HepG2 (cell line): ENCODE results near the gene C12orf43. TPM values are rescaled to one million over a fixed set of nuclear protein-coding genes. Genes with fewer than 3 reads are reported as not detected.

Source experiments
- BRF2 ChIP-seq: sonication (generic); formaldehyde crosslinking; IDR thresholded peaks from 2 replicates; pipeline ENCODE4 v1.8.1; 2022; ENCODE audit warnings: mild to moderate bottlenecking, missing genetic modification reagents
- CBX5 ChIP-seq: sonication (generic); formaldehyde crosslinking; IDR thresholded peaks from 2 replicates; pipeline ENCODE4 v1.4.0; 2020; ENCODE audit warnings: missing genetic modification reagents, borderline replicate concordance
- CHD4 ChIP-seq: fragments of 200-600 bp; sonication (generic); IDR thresholded peaks from 2 replicates; pipeline ENCODE4 v1.7.0; 2017; ENCODE audit warnings: mild to moderate bottlenecking, low read length, borderline replicate concordance
- KDM2A ChIP-seq: sonication (generic); formaldehyde crosslinking; IDR thresholded peaks from 2 replicates; pipeline ENCODE4 v1.4.0; 2020; ENCODE audit warnings: low read depth, missing genetic modification reagents, borderline replicate concordance
- NRL ChIP-seq: sonication (generic); formaldehyde crosslinking; IDR thresholded peaks from 2 replicates; pipeline ENCODE4 v1.5.0; 2020; ENCODE audit warnings: missing genetic modification reagents, mild to moderate bottlenecking, moderate library complexity, borderline replicate concordance
- SOX6 ChIP-seq, 2 experiments: fragments of 450-650 bp in 1 of 2; sonication (generic) in 1 of 2; formaldehyde crosslinking in 1 of 2; IDR thresholded peaks; 2 replicates each; pipeline versions ENCODE4 v1.4.0 to v1.6.1; 2017 to 2020; ENCODE audit warnings: antibody characterized with exemption in 1 of 2, mild to moderate bottlenecking in 1 of 2, missing genetic modification reagents in 1 of 2
- TEF ChIP-seq: sonication (generic); formaldehyde crosslinking; IDR thresholded peaks from 2 replicates; pipeline ENCODE4 v1.5.0; 2020; ENCODE audit warnings: missing genetic modification reagents
- ZNF687 ChIP-seq: sonication (generic); formaldehyde crosslinking; IDR thresholded peaks from 2 replicates; pipeline ENCODE4 v1.5.1; 2020; ENCODE audit warnings: mild to moderate bottlenecking, missing genetic modification reagents, moderate library complexity
- ZNF772 ChIP-seq: sonication (generic); formaldehyde crosslinking; IDR thresholded peaks from 2 replicates; pipeline ENCODE4 v1.5.0; 2020; ENCODE audit warnings: mild to moderate bottlenecking, missing genetic modification reagents
- polyA plus RNA-seq, 8 experiments: library from polyadenylated mRNA; depleted of rRNA in 3 of 8; stranded (reverse) in 7 of 8; unstranded in 1 of 8; fragments of >200 nt; fragmentation: Illumina TruSeq in 4 of 8; extraction: Trizol in 4 of 8; gene quantifications; 2 replicates each; pipeline versions ENCODE4 v1.2.1 to v1.2.3, GENCODE V29; 2011 to 2016; ENCODE audit warnings: low read depth in 4 of 8, missing spikeins in 1 of 8, mixed read lengths in 1 of 8; ENCODE audit not compliant: insufficient read depth in 1 of 8
- total RNA-seq, 5 experiments: library from RNA; depleted of rRNA; stranded (reverse); fragments of >200 nt; fragmentation: Illumina TruSeq; extraction: Trizol; gene quantifications; 2 replicates each; pipeline ENCODE4 v1.2.3, GENCODE V29; 2016; ENCODE audit warnings: low read depth in 1 of 5
- TF ChIP-seq, protein P1 (sequence below): sonication (generic); formaldehyde crosslinking; IDR thresholded peaks from 2 replicates; pipeline ENCODE4 v1.9.0; 2022; ENCODE audit warnings: missing genetic modification reagents, mild to moderate bottlenecking, borderline replicate concordance

The C12orf43 gene
- total and polyA plus RNA-seq, 2 of the 13 experiments (the other 11 are each of a cell fraction or from before 2014, with no cell fraction given) = 7.9 to 11.1 TPM

DNA sequence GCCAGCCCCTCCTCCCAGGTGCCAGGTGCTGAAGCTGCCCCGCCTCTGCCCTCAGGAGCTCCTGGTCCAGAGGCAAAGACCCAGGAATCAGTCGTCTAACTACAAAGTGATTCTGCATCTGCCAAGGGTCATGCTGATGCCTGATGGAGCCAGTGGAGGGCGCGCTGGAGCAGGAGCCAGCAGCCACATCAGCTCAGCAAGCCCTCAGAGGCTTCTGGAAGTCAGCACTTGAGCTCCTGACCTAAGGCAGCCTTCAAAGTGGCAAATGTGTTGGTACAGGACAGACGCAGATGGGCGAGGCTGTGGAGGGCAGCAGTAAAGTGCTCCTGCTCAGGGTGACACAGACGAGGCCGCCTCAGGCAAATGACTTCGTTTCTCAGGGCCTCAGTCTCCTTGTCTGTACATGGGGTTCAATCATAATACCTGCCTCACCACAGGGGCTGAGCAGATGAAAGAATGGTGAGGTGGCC lies 10.9 kb downstream of the C12orf43 start (continued):
- TF ChIP-seq, protein P1, sequence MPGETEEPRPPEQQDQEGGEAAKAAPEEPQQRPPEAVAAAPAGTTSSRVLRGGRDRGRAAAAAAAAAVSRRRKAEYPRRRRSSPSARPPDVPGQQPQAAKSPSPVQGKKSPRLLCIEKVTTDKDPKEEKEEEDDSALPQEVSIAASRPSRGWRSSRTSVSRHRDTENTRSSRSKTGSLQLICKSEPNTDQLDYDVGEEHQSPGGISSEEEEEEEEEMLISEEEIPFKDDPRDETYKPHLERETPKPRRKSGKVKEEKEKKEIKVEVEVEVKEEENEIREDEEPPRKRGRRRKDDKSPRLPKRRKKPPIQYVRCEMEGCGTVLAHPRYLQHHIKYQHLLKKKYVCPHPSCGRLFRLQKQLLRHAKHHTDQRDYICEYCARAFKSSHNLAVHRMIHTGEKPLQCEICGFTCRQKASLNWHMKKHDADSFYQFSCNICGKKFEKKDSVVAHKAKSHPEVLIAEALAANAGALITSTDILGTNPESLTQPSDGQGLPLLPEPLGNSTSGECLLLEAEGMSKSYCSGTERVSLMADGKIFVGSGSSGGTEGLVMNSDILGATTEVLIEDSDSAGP = peak; percentile 32; the same call in 1 of the 2 replicates
- TF ChIP-seq ZNF772 (CRISPR knock-in tag) = no peak
- TF ChIP-seq CHD4 = peak; percentile 59; the same call in 1 of the 2 replicates
- no peak for TF ChIP-seq BRF2
- TF ChIP-seq TEF (CRISPR knock-in tag) = no peak
- peak; percentile 58; the same call in 1 of the 2 replicates for TF ChIP-seq KDM2A (CRISPR knock-in tag)
- peak; percentile 64 for TF ChIP-seq ZNF687 (CRISPR knock-in tag)
- TF ChIP-seq CBX5 (CRISPR knock-in tag) = peak; percentile 29; the same call in 1 of the 2 replicates
- TF ChIP-seq NRL (CRISPR knock-in tag) = 0 out of 2 replicates have a peak, but pooled peaks have one; percentile 25
- no peak for TF ChIP-seq SOX6 (IDR thresholded peaks at IDR 0.05)
- TF ChIP-seq SOX6 (CRISPR knock-in tag; IDR thresholded peaks at IDR 0.05) = peak; percentile 23; the same call in 1 of the 2 replicates
- TF ChIP-seq, all 625 proteins: peak for 36
